Stimulated activated CD8-positive, alpha-beta memory T cell treated with anti-CD3 and anti-CD28 coated beads, Interleukin-7, amount 100 ng/mL, for 1 hour (primary cell): ENCODE data around the gene TIAM2.
"Not testable (repeated sequence)": the region's sequence is repeated elsewhere in the genome, so short reads cannot be mapped to it uniquely, and the experiment has no call there.

Experiments used
- DNase-seq, 2 donors: peaks; one replicate each; pipeline ENCODE4 v3.0.0-alpha.2; 2020; ENCODE audit warnings: low read depth in 2 of 2

The TIAM2 gene

DNA sequence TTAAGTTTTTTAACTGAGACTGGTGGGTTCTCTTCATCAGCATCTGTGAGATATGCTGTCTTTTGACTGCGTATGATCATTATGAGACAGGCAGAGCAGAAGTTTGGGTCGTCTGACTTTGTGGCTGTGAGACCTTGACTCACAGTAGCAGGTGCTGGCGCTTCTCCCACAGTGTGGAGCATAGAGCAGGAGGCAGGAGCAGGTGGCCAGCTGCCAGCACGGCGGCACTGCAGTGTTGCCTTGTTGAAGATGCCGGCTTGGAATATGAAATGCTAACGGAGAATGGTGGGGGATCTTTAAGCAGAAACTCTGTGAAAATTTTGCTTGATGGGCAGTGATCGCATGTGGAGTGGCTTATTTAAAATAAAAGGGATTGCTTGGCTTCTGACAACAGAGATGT is 105.0 kb downstream of the TIAM2 start:
- DNase-seq = no peak

DNA sequence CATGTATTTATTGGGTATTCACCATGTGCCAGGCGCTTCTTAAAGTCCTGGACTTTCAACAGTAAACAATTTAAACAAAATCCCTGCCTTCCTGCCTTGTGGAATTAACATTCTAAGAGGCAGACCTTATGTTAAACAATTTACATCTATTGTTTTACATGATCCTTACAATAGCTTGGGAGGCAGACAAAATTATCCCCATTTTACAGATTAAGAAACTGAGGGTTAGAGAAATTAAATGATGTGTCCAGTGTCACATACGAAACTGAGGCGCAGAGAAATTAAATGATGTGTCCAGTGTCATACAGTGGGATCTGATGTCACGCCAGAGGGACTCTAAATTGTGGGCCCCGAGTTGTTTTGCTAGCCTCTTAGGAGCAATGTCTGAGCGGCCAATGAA is 105.5 kb downstream of the TIAM2 start:
- no peak for DNase-seq

DNA sequence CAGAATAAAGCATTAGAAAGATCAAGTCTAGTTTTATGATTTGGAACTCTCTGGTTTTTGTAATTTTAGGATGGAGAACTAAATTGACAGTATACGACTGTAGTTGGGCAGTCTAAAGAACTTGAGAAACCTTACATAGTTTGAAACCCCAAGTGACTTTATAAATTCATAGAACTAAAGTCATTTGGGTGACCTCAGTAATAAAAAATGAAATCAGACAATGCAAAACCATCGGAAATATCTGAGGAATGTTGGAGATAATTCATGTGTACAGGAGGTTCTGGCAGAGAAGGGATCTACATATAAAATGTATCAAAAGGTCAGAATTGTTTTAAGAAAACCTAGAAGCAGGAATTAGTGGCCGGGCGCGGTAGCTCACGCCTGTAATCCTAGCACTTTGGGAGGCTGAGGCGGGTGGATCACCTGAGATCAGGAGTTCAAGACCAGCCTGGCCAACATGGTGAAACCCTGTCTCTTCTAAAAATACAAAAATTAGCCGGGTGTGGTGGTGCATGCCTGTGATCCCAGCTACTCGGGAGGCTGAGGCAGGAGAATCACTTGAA is 108.0 kb downstream of the TIAM2 start:
- DNase-seq = not testable (repeated sequence)

DNA sequence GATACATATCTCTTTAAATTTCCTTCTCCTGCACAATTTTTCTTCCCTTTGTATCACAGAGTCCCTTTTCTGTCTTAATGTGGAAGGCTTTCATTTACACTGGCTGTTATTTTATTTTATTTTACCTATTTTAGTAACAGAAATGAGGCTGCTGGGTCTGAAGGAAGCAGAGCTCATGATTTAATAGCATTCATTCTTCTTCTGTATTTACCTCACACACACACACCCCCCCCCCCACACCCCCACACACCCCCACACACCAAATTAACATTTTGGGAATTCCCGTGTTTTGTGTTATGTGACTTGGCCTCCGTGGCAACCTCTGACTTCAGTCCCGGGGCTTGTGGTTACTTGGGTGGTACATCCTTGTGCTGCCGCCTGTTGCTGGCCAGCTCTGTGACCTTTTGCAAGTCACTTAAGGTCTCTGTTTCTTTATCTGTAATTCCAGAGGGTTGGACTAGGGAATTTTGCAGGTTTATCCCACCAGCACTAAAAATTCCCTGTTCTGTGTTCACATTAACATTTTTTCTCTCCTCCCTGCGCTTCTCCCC is 108.8 kb downstream of the TIAM2 start:
- DNase-seq = no peak

- no peak for DNase-seq
Measured at GRCh38 chr6:155106456-155107115, 111.5 kb downstream of the TIAM2 start.

GRCh38 chr6:155107432-155108069 is 112.4 kb downstream of the TIAM2 start:
- no peak for DNase-seq

GRCh38 chr6:155108070-155108820 is 113.1 kb downstream of the TIAM2 start:
- DNase-seq = no peak

- DNase-seq = no peak
Measured at GRCh38 chr6:155110721-155111120, 115.6 kb downstream of the TIAM2 start.

DNA sequence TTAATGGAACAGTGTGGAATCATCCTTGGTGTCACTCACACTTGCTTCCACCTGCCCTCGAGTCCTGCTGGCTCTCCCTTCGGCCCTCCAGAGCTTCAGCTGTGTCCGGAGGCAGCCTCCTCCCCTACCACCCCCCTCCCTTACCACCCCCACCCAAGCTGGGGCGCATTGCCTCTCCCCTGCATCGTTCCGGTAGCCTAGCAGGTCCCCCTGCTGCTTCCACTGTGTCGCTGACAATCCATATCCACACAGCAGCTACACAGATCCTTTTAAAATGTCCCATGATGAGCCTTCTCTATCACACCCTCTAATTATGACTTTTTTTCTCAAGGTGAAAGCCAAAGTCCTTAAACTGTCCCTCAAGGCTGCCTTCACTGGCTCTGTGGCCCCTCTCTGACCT is 117.6 kb downstream of the TIAM2 start:
- no peak for DNase-seq

DNA sequence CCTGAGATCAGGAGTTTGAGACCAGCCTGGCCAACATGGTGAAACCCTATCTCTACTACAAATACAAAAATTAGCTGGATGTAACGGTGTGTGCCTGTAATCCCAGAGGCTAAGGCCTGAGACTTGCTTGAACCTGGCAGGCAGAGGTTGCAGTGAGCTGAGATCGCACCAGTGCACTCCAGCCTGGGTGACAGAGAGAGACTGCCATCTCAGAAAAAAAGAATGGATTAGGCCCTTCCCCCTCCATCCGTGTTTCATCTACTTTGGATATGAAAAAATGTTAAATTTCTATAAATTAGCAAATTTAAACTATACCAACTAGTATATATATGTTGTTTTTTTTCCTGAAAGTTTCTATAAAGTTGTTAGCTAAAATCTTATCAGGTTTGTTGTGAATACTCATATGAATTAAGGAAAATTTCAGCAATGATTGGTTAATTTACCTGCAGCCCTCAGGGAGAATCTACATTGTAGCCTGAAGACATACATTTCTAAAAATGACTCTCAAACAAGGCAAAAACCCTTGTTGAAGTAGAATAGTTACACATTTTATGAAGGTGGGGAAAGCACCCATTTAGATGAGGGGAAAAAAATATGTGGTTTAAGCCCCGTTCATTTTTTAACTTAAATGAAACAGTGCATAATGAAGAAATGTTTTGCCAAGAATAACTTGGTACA is 120.9 kb downstream of the TIAM2 start:
- no peak for DNase-seq

GRCh38 chr6:155116571-155116910 is 121.4 kb downstream of the TIAM2 start:
- DNase-seq = no peak

- no peak for DNase-seq
Measured at GRCh38 chr6:155117256-155117655, 122.1 kb downstream of the TIAM2 start.

DNA sequence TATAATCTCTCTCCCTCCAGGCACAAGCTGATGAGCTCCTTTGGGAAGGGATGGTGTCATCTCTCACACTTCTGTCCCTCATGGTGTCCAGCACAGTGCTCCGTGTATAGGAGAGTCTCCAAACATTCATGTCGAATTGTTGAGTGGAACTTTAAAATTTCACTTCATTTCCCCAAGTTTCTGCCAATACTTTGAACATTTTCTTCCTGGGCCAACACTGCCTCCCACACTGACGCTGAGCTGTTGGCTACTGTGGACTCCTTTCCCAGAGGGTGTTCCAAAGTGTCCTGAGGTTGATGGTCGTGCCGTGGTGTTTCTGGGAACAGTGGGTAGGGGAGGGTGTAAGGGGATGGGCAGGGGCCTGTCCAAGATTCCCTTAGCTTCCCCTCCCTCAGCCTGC is 122.7 kb downstream of the TIAM2 start:
- no peak for DNase-seq

- not testable (repeated sequence) for DNase-seq
Measured at GRCh38 chr6:155119201-155119600, 124.1 kb downstream of the TIAM2 start.

DNA sequence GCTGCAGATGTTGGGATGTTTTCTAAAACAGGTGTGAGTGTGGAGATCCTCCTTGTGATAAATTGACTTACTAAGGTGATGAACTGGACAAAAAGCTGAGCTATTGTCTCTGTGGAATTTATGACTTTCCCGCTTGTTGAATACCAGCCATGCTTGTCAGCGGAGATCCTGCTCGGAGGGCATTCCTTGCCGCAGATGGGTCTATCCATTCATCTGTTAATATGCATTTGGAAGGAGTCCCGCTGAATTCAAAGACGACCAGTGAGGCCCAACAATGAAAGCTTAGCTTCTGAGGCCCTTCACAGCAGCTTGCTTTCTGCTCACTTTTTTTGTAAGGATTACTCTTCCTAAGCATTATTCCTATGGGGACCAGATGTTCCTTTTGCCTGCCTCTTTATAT is 124.9 kb downstream of the TIAM2 start:
- DNase-seq = no peak

DNA sequence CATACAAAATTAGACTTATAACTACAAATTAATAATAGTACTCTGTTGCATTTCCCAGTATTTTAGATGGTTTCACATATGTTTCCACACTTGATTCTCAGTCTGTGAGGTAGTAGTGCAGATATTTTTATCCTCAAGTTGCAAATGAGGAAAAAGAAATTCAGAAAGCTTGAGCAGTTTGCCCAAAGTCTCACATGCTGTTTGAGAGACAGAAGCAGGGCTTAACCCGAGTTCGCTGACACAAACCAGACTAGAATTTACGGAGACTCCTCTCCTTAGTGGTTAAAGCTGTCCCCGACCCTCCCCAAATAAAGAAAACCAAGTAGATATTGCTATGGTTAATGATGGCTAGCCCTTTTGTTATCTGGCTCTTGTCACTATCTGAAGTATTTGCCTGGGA is 126.2 kb downstream of the TIAM2 start:
- DNase-seq = no peak

GRCh38 chr6:155121699-155122098 is 126.6 kb downstream of the TIAM2 start:
- DNase-seq = no peak

DNA sequence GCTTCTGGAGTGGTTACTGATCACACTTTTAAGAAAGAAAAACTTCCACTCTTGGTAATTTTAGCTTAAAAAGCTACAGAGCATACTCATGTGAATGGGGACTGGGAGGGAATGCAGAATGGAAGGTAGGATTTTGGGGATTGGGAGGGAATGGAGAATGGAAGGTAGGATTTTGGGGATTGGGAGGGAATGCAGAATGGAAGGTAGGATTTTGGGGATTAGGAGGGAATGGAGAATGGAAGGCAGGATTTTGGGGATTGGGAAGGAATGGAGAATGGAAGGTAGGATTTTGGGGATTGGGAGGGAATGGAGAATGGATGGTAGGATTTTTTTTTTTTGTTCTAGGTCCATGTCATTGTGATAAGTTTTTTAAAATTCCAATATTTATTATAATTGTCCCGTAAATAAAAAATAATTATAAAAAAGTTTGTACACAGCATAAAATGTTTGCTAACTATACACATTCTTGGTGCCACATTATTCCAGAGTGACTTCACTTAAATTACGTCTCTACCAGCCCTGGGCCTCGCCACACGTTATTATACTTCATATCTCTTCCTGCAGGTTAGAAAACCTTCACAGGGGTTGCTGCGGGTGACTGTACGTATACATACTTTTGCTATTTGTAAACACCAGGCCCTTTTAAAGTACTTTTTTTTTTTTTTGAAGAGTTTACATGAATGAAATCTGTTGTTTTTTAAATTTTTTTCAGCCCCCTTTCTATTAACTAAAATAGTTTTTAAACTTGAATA is 127.3 kb downstream of the TIAM2 start:
- DNase-seq = no peak

DNA sequence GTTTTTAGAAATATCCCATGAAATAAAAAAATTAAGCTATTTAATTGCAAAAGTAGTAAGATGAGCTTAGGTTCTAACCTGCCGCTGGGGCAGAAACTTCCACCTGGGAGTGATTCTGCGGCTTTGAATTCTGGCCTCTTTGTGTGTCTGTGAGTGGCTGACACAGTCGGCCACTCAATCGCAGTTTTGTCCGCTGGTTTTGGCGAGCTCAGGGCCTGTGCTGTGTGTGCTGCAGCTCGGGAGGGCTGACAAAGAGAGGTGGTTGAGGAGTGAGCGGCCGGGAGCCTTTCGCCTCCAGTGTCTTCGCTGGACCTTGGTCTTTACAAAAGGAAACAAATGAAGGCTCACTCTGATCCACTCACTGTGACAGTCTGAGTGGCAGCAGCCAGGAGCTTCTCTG is 128.4 kb downstream of the TIAM2 start:
- no peak for DNase-seq

- no peak for DNase-seq
Measured at GRCh38 chr6:155125906-155126305, 130.8 kb downstream of the TIAM2 start.

DNA sequence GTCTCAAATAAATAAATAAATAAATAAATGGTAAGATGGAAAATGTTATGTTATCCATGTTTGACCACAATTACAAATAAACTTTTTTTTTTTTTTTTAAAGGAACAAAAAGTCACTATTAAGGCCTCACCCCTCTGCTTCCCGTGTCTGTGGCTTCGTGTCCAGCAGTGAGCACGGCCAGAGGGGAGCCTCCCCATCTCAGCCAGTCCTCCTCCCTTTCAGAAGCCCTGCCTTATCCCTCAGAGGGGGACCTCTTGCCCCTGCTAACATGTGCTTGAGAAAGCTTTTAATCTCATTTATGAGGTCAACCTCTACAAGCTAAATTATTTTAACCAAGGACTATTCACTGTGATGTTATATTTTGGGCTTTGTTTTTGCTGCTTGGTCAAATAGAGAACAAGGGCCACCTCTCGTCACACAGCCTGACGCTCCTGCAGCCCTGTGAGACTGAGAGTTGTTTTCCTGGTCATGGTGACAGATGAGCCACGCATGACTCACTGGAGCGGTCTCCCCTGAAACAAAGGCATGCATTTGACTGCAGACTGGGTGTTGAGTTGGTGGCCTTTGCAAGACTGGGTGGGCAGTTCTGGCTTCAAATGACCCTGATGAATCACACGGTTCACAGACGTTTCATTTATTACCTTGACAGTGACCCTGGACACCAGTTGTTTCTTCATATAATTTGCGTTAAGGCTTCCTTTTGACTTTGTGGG is 131.8 kb downstream of the TIAM2 start:
- DNase-seq = no peak
